Caki2 (cell line): ENCODE results near the gene CELF3. TPM values are rescaled to one million over a fixed set of nuclear protein-coding genes. Genes with fewer than 3 reads are reported as not detected.
"Not testable (repeated sequence)": the region's sequence is repeated elsewhere in the genome, so short reads cannot be mapped to it uniquely, and the experiment has no call there.

Source experiments
- DNase-seq: peaks from one replicate; pipeline ENCODE4 v3.0.0-alpha.2; 2015; ENCODE audit warnings: low read depth
- in situ Hi-C: cut with HindIII; loops from 2 replicates; pipeline ENCODE4 v1.10.0; 2016; ENCODE audit warnings: low sequenced_read_pairs, low pct_unique_long_range_greater_than_20kb, mixed read lengths
- total RNA-seq: library from RNA; depleted of rRNA; stranded (reverse); fragments of >200 nt; shearing (Covaris generic); gene quantifications from 2 replicates; pipeline ENCODE4 v1.2.3, GENCODE V29; 2014; ENCODE audit warnings: low replicate concordance

The CELF3 gene
- total RNA-seq, 1 experiment from 2014 or later, result not detected

DNA sequence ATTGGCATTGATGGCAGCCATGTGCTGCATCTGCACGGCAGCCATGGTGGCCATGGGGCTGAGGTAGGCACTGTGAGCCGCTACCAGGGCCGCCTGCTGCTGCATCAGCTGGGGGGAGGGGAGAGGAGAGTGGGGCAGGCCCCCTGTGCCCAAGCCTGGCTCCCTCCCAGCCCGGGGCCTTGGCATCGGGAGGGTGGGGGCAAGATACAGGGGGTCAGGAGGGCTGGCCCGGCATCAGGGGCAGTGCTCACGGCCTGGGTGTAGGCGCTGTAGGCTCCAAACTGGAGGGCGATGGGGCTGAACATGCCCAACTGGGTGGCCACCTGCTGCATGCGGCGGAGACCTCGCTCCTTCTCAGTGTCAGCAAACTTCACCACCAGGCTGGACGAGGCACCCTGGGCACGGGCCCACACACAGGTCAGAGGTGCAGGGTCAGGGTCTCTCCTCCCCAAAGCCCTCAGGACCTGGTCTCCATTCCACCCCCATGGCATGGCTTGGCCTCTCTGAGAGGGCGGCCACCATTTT, 9.0 kb downstream of the CELF3 start:
- in situ Hi-C loops, result no loop called here
- DNase-seq, result no peak

GRCh38 chr1:151706464-151707415, 9.9 kb downstream of the CELF3 start:
- DNase-seq, result no peak
- in situ Hi-C loops, result no loop called here

- in situ Hi-C loops, result no loop called here
- DNase-seq, result no peak
Measured at GRCh38 chr1:151705753-151706463, 10.7 kb downstream of the CELF3 start.

GRCh38 chr1:151705146-151705545, 11.5 kb downstream of the CELF3 start:
- DNase-seq, result no peak
- in situ Hi-C loops, result no loop called here

- in situ Hi-C loops, result no loop called here
- no peak for DNase-seq
Measured at GRCh38 chr1:151704246-151704645, 12.4 kb downstream of the CELF3 start.

DNA sequence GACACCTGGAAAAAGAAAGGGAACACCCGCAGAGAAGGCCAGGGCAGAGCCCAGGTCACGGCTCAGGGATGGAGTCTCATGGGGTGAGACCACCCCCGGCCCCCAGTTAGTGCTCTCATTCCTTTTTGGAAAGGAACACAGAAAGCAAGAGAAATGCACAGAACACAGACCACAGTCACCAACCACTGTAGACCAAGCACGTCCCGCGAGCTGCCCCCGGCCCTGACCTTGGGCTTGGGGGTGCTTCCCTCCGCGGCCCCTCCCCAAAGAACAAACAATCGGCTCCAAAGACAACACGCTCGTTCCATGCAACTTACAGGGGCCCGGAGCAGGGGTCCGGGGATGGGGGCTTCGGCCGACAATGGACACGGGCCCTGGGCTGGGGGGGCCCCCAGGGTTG, 12.8 kb downstream of the CELF3 start:
- in situ Hi-C loops, result no loop called here
- DNase-seq, result no peak

- no peak for DNase-seq
- in situ Hi-C loops, result no loop called here
Measured at GRCh38 chr1:151702936-151703335, 13.7 kb downstream of the CELF3 start.

DNA sequence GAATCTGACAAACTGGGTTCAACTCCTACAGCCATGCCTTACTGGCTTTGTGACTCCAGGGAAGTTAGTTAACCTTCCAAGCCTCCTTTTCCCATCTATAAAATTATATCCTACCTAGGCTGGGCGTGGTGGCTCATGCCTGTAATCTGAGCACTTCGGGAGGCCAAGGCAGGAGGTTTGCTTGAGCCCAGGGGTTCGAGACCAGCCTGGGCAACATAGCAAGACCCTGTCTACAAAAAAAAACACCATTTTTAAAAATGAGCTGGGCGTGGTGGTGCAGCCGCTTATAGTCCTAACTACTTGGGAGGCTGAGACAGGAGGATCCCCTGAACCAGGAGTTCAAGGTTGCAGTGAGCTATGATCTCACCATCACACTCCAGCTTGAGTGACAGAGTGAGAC, 15.1 kb downstream of the CELF3 start:
- in situ Hi-C loops, result no loop called here

DNA sequence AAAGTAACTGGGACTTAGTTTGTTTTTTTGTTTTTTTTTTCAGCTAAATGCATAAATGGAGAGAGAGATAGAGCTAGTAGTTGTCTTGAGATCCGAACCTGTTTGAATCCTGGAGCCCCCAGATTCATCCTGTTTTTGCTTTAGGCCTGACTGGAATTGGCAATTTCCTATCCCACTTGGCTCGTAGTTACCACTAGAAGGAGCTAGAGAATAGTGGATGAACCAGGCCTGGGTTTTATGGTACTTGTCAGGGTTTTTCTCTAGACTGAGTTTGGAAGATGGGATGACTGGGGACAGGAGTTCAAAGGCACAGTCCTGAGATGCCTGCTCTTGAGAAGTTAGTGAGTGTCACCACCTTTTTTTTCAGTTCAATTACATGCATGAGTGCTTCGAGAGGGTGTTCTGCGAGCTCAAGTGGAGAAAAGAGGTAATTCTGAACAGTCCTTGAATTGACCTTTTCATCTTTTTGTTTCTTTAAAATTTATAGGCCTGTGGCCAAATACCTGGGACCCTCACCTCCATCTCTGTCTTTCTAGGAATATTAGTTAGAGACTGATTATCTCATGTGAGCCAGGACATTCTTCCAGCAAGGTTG, 23.4 kb downstream of the CELF3 start:
- in situ Hi-C loops, result no loop called here
- peak; percentile 33 for DNase-seq

More for the DNA sequence above, 15.1 kb downstream of the CELF3 start:
- DNase-seq, result no peak

- DNase-seq, result no peak
- in situ Hi-C loops, result no loop called here
Measured at GRCh38 chr1:151692226-151692625, 24.4 kb downstream of the CELF3 start.

- DNase-seq, result no peak
- in situ Hi-C loops, result no loop called here
Measured at GRCh38 chr1:151689494-151689893, 27.1 kb downstream of the CELF3 start.

DNA sequence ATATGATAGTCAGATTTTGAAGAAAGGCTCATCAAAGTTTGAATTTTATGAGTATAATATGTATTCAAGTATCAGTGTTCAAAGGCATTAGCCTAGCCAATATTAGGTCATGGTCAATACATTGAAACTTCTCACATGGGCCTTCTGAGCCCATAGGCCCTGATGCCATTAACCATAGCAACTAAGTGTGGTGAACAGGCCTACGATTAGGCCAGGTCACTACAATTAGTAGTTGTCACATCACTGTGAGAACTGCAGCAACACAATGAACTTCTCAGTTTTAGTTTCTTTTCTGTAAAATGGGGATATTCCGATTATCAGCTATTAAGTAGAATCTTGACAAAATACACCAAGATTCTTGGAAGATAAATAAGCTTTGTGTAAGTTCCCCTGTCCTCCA, 30.0 kb downstream of the CELF3 start:
- DNase-seq, result no peak
- in situ Hi-C loops, result no loop called here

- in situ Hi-C loops, result no loop called here
- DNase-seq, result no peak
Measured at GRCh38 chr1:151684128-151684527, 32.5 kb downstream of the CELF3 start.

DNA sequence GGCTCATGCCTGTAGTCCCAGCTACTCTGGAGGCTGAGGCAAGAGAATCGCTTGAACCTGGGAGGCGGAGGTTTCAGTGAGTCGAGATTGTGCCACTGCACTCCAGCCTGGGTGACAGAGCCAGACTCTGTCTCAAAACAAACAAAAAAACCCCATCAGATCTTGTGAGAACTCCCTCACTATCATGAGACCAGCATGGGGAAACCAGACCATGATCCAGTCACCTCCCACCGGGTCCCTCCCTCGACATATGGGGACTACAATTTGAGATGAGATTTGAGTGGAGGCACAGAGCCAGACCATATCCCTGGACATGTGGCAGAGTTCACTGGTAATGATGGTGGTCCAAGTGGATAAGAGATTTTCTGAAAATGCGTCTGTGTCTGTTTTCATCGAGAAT, 33.7 kb downstream of the CELF3 start:
- DNase-seq, in situ Hi-C loops: not testable (repeated sequence)

DNA sequence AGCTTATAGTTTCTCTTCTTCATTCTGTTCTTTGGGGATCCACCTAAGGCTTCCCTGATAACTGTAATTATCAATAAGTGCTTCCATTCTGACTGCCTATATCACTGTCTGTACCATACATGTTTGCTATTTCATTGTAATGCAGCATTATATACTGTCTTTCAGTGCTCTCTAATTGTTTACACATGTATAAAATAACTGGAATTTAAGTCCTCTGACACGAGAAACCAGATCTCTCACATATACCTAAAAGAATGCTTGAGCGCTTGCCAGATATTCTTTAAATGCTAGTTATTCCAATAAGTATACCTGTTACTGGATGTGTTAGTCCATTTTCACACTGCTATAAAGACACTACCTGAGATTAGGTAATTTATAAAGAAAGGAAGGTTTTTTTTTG, 34.7 kb downstream of the CELF3 start:
- in situ Hi-C loops, result no loop called here
- no peak for DNase-seq

DNA sequence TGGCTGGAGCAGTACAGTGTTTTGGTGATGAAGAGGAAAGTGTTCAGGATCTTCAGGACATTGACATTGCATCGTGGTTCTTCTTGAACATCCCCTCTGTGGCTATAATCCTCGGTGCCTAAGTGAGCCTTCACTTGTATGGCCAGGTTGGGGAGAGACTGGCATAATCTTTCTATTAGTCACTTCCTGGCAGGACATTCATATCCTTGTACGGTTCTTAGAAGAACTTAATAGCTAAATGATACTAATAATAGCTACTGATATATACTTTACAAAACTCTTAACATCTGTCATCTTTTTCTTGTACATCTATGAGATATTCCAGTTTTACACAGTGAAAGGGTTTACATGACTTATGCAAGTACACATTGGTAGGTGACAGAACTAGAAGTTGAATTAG, 35.8 kb downstream of the CELF3 start:
- in situ Hi-C loops, result no loop called here
- peak; percentile 66 for DNase-seq

DNA sequence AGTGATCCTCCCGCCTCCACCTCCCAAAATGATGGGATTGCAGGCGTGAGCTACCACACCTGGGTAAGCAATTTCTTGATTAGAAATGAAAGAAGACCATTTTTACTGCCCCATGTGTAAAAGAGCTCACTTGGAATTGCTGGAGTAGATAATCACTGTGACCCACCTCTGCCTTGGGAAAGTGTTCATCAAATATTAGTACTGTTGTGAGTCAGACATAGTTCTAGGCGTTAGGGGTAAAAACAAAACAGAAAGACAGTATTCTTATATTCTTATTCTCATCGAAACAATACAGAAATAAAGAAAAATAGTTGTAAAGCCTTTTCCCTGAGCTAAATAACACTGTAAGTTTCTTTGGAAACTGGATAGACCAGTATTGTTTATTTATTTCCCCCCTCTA, 36.2 kb downstream of the CELF3 start:
- DNase-seq, result no peak
- in situ Hi-C loops, result no loop called here

DNA sequence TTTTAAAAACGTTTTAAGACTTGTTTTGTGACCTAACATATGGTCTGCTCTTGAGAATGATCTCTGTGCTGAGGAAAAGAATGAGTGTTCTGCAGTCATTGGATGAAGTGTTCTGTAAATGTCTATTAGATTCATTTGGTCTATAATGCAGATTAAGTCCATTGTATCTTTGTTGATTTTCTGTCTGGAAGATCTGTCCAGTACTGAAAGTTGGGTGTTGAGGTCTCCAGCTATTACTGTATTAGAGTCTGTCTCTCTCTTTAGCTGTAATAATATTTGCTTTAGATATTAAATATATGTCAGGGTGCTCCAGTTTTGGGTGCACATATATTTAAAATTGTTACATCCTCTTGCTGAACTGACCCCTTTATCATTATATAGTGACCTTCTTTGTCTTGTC, 43.2 kb downstream of the CELF3 start:
- DNase-seq, result no peak
- in situ Hi-C loops, result no loop called here
